ENCODE results near the gene MED29. TPM values are rescaled to one million over a fixed set of nuclear protein-coding genes. Genes with fewer than 3 reads are reported as not detected.
A peak's percentile ranks its signal among the peaks of the same experiment; 100 is the strongest.

MED29 gene
- total and polyA plus RNA-seq, 2 of the 13 experiments (the other 11 are each of a cell fraction or from before 2014, with no cell fraction given) = 14.0 to 19.7 TPM

GRCh38 chr19:39412100-39412866 lies 21.1 kb downstream of the MED29 start, which contains the start of gene PLEKHG2 (continued):
- TF ChIP-seq ZBTB40 (IDR thresholded peaks at IDR 0.05) (0 out of 2 replicates have a peak, but pooled peaks have one; percentile 12), ZBTB40 (CRISPR knock-in tag; IDR thresholded peaks at IDR 0.05) (no peak), PRPF4 (IDR thresholded peaks at IDR 0.05; ENCODE audit: low read depth, low read length, poor library complexity, severe bottlenecking) (peak; percentile 96), NFIC (IDR thresholded peaks at IDR 0.05; ENCODE audit: low read length) (peak; percentile 40; the same call in 1 of the 2 replicates), TOPORS (CRISPR knock-in tag; IDR thresholded peaks at IDR 0.05) (no peak), MED1 (CRISPR knock-in tag; IDR thresholded peaks at IDR 0.05) (peak; percentile 56), MAF1 (CRISPR knock-in tag; IDR thresholded peaks at IDR 0.05; ENCODE audit: borderline replicate concordance) (peak; percentile 88; the same call in 1 of the 2 replicates), TFE3 (CRISPR knock-in tag; IDR thresholded peaks at IDR 0.05) (peak; percentile 91), ZSCAN31 (CRISPR knock-in tag; IDR thresholded peaks at IDR 0.05; ENCODE audit: low read depth) (peak; percentile 29; the same call in 1 of the 2 replicates), ZNF337 (CRISPR knock-in tag; IDR thresholded peaks at IDR 0.05; ENCODE audit: borderline replicate concordance, low read depth) (no peak), ZNF558 (CRISPR knock-in tag; IDR thresholded peaks at IDR 0.05; ENCODE audit: borderline replicate concordance) (0 out of 2 replicates have a peak, but pooled peaks have one; percentile 50), PLSCR1 (CRISPR knock-in tag; IDR thresholded peaks at IDR 0.05; ENCODE audit: borderline replicate concordance) (no peak), ZNF333 (CRISPR knock-in tag; IDR thresholded peaks at IDR 0.05; ENCODE audit: borderline replicate concordance) (no peak), ZC3H4 (CRISPR knock-in tag; IDR thresholded peaks at IDR 0.05; ENCODE audit: borderline replicate concordance) (no peak), ZNF331 (CRISPR knock-in tag; IDR thresholded peaks at IDR 0.05) (peak; percentile 30; the same call in 1 of the 2 replicates), MYC (CRISPR knock-in tag; IDR thresholded peaks at IDR 0.05; ENCODE audit: borderline replicate concordance) (peak; percentile 63)

Measured in HepG2 (cell line).